Measurements from ENCODE around the gene ADK. TPM values are rescaled to one million over a fixed set of nuclear protein-coding genes. Genes with fewer than 3 reads are reported as not detected.

The ADK gene
- polyA plus RNA-seq, 1 donor (not counting 4 experiments of a cell fraction or from before 2014, with no cell fraction given), result 139 TPM

GRCh38 chr10:74373059-74373458, 222.0 kb downstream of the ADK start:
- Histone ChIP-seq H3K9me3 (ENCODE audit: control insufficient read depth, low read depth, low read length) (no peaks in the 10 kb centered on the region), H3K4me3 (ENCODE audit: control insufficient read depth in 2 of 3, extremely low read depth in 1 of 3, insufficient read depth in 2 of 3, low read depth in 1 of 3, low read length in 3 of 3) (no peak overlapping the region), H3K27ac (ENCODE audit: control insufficient read depth, insufficient read depth, low read length) (no peak overlapping the region), H3K9me1 (ENCODE audit: control insufficient read depth, extremely low read depth, insufficient read depth, low read length) (no peaks in the 10 kb centered on the region), H3K4me1 (ENCODE audit: control insufficient read depth, extremely low read depth, insufficient read depth, low read length) (no peaks in the 10 kb centered on the region), H4K20me1 (ENCODE audit: control insufficient read depth, extremely low read depth, insufficient read depth, low read length) (no peaks in the 10 kb centered on the region), H3K79me2 (ENCODE audit: control insufficient read depth, insufficient read depth, low read length) (peaks cover 11% of the 10 kb centered on the region), H2AFZ (ENCODE audit: control insufficient read depth, low read length) (no peak overlapping the region), H3K9ac (ENCODE audit: control insufficient read depth, extremely low read depth, insufficient read depth, low read length) (no peak overlapping the region), H3K36me3 (ENCODE audit: control insufficient read depth in 2 of 2, extremely low read depth in 1 of 2, insufficient read depth in 2 of 2, low read length in 2 of 2) (peaks cover 7 to 8% of the 10 kb centered on the region in 2 experiments), H3K4me2 (ENCODE audit: control insufficient read depth, extremely low read depth, insufficient read depth, low read depth, low read length) (no peak overlapping the region), H3K27me3 (ENCODE audit: control insufficient read depth, extremely low read depth, insufficient read depth, low read length) (no peaks in the 10 kb centered on the region)
- no peak for TF ChIP-seq EZH2 (IDR thresholded peaks at IDR 0.05; ENCODE audit: low read length)
- no peak for TF ChIP-seq CTCF (optimal IDR thresholded peaks at IDR 0.05 in 1 of 3, IDR thresholded peaks at IDR 0.05 in 1 of 3, conservative IDR thresholded peaks at IDR 0.05 in 1 of 3; ENCODE audit: extremely low read depth in 1 of 3, insufficient read depth in 2 of 3, low read length in 3 of 3)
- no peak for DNase-seq (ENCODE audit: low read depth, low spot score)
- dilution Hi-C loops (cut with MboI; ENCODE audit: extremely low pct_ligation_motif_present, low sequenced_read_pairs), result no loop called here
- FAIRE-seq, result no peak

DNA sequence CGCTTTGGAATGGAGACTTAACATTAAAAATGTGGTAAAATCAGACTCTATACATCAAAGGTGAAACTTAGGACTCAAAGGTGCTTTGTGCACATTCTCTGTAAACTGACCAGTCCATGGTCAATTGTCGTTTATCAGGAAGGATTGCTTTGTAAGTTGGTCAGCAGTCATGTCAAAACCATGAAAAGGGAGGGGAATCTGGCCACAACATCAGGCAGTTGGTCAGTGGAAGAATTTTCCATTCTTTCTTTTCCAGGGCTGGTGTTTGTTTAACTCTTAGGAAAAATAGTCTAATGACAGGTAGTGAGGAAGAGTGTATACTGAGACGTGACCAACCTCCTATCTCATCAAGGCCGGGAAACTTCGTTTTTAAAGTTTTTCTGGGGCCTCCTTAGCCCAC, 226.5 kb downstream of the ADK start:
- Histone ChIP-seq H3K4me3 (ENCODE audit: control insufficient read depth in 2 of 3, extremely low read depth in 1 of 3, insufficient read depth in 2 of 3, low read depth in 1 of 3, low read length in 3 of 3) (no peak overlapping the region), H3K9ac (ENCODE audit: control insufficient read depth, extremely low read depth, insufficient read depth, low read length) (no peak overlapping the region), H4K20me1 (ENCODE audit: control insufficient read depth, extremely low read depth, insufficient read depth, low read length) (no peaks in the 10 kb centered on the region), H3K4me2 (ENCODE audit: control insufficient read depth, extremely low read depth, insufficient read depth, low read depth, low read length) (no peak overlapping the region), H3K9me3 (ENCODE audit: control insufficient read depth, low read depth, low read length) (no peaks in the 10 kb centered on the region), H3K4me1 (ENCODE audit: control insufficient read depth, extremely low read depth, insufficient read depth, low read length) (no peaks in the 10 kb centered on the region), H3K36me3 (ENCODE audit: control insufficient read depth in 2 of 2, extremely low read depth in 1 of 2, insufficient read depth in 2 of 2, low read length in 2 of 2) (peaks cover 0 to 2% of the 10 kb centered on the region in 2 experiments), H3K9me1 (ENCODE audit: control insufficient read depth, extremely low read depth, insufficient read depth, low read length) (no peaks in the 10 kb centered on the region), H3K27me3 (ENCODE audit: control insufficient read depth, extremely low read depth, insufficient read depth, low read length) (no peaks in the 10 kb centered on the region), H3K27ac (ENCODE audit: control insufficient read depth, insufficient read depth, low read length) (no peak overlapping the region), H2AFZ (ENCODE audit: control insufficient read depth, low read length) (no peak overlapping the region), H3K79me2 (ENCODE audit: control insufficient read depth, insufficient read depth, low read length) (peaks cover 19% of the 10 kb centered on the region)
- TF ChIP-seq EZH2 (IDR thresholded peaks at IDR 0.05; ENCODE audit: low read length), result no peak
- no peak for TF ChIP-seq CTCF (optimal IDR thresholded peaks at IDR 0.05 in 1 of 3, IDR thresholded peaks at IDR 0.05 in 1 of 3, conservative IDR thresholded peaks at IDR 0.05 in 1 of 3; ENCODE audit: extremely low read depth in 1 of 3, insufficient read depth in 2 of 3, low read length in 3 of 3)
- FAIRE-seq (no peak), DNase-seq (ENCODE audit: low read depth, low spot score) (no peak)
- dilution Hi-C loops (cut with MboI; ENCODE audit: extremely low pct_ligation_motif_present, low sequenced_read_pairs), result no loop called here
